SH-SY5Y (cell line): ENCODE data around the gene ISG15.

Source experiments
- GATA2 ChIP-seq: IDR thresholded peaks from 2 replicates; pipeline ENCODE4 v1.6.1; 2011; ENCODE audit warnings: mild to moderate bottlenecking, low read depth, low read length
- GATA3 ChIP-seq: IDR thresholded peaks from 2 replicates; pipeline ENCODE4 v1.6.1; 2011; ENCODE audit warnings: low read depth, mild to moderate bottlenecking, low read length, moderate library complexity

DNA sequence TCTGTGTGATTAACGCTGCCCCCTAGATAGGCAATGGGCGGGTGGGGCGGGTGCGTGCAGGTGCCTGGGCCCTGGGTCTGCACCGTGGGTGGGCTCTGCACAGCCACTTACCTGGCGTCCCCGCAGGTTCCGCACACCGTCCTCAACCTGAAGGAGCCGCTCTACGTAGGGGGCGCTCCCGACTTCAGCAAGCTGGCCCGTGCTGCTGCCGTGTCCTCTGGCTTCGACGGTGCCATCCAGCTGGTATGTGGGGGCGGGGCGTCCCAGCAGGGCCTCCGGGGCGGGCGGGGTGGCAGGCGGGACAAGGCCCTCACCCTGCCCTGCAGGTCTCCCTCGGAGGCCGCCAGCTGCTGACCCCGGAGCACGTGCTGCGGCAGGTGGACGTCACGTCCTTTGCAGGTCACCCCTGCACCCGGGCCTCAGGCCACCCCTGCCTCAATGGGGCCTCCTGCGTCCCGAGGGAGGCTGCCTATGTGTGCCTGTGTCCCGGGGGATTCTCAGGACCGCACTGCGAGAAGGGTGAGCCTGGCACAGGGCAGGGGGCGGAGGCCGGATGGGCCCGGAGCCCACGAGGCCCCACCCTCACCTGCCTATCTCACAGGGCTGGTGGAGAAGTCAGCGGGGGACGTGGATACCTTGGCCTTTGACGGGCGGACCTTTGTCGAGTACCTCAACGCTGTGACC lies 38.0 kb downstream of the ISG15 start:
- TF ChIP-seq GATA3: no peak
- TF ChIP-seq GATA2: no peak
